ENCODE measurements around the gene SLC2A9. TPM values are rescaled to one million over a fixed set of nuclear protein-coding genes. Genes with fewer than 3 reads are reported as not detected.

SLC2A9 gene
- total and polyA plus RNA-seq, 2 donors (not counting 3 experiments of a cell fraction or from before 2014, with no cell fraction given): 1.6 to 1.8 TPM

DNA sequence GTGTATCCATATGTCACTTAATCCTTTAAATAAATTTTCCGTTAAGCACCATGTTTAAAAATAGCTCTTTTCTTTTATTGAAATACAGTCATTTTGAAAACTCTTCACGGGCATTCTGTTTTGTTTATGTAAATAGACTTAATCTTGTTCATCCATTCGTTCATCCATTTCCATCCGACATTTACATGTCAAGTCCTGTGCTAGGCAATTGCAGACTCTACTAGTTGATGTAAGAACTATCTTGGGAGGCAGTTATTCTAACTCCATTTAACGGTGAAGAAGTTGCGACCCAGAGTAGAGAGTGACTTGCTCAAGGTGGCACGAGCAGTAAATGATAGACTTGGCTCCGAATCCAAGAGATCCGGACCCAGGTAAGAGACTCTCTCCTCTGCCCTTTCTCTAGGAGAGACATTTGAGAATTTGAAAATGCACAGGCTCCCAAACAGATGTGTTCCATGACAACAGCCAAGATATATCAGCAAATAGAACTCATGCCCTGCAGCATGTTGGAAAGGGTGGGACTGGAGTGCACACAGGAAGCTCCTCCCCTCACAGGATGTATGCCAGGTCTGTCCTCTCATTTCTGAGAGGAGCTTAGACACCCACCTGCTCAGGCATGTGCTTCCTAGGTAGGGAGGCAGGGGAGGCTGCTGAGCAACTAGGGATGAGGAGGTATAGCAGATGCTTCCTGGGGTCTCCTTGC, 175.4 kb downstream of the SLC2A9 start:
- no TSS peak for BruUV-seq (replicated peaks)
- H3K4me1 ChIP-seq (ENCODE audit: control insufficient read depth, extremely low read depth, insufficient read depth, low read length): no peaks in the 10 kb centered on the region
- H4K20me1 ChIP-seq (replicated peaks; ENCODE audit: control insufficient read depth, extremely low read depth, insufficient read depth, low read length): no peaks in the 10 kb centered on the region
- intact Hi-C loops (cut with micrococcal nuclease): no loop called here
- dilution Hi-C loops (cut with MboI; ENCODE audit: extremely low pct_ligation_motif_present, low sequenced_read_pairs): no loop called here
- H3K4me2 ChIP-seq (ENCODE audit: insufficient read depth, low read length): no peak overlapping the region
- DNase-seq (ENCODE audit: low read depth, low spot score) (no peak), FAIRE-seq (no peak)
- H3K9ac ChIP-seq (replicated peaks; ENCODE audit: extremely low read depth, insufficient read depth, low read length): no peak overlapping the region
- H3K9me1 ChIP-seq (replicated peaks; ENCODE audit: control insufficient read depth, extremely low read depth, insufficient read depth, low read length): no peaks in the 10 kb centered on the region
- H2AFZ ChIP-seq (ENCODE audit: low read depth, low read length): no peak overlapping the region
- H3K27me3 ChIP-seq (ENCODE audit: control insufficient read depth in 2 of 2, insufficient read depth in 2 of 2, low read length in 2 of 2): no peaks in the 10 kb centered on the region
- ChIA-PET POLR2A (no interaction called here), CTCF (interaction anchor here (0.5 kb wide), 1 partner anchor 192 kb away, joined by 4 read pairs; no protein-coding TSS in a partner anchor)
- no peak overlapping the region for H3K27ac ChIP-seq (ENCODE audit: insufficient read depth, low read depth, low read length)
- TF ChIP-seq EZH2 (IDR thresholded peaks at IDR 0.05; ENCODE audit: borderline replicate concordance, low read depth, low read length, severe bottlenecking) (no peak), GATA2 (IDR thresholded peaks at IDR 0.05; ENCODE audit: insufficient read depth, insufficient read length, low read depth, low read length) (no peak), JUN (IDR thresholded peaks at IDR 0.05; ENCODE audit: borderline replicate concordance, insufficient read depth, insufficient read length, low read depth) (no peak), POLR2AphosphoS5 (IDR thresholded peaks at IDR 0.05; ENCODE audit: insufficient read depth, low read depth, low read length) (no peak), MAX (IDR thresholded peaks at IDR 0.05; ENCODE audit: insufficient read depth, insufficient read length) (no peak), FOS (IDR thresholded peaks at IDR 0.05; ENCODE audit: borderline replicate concordance, insufficient read depth, low read length) (no peak), CTCF (IDR thresholded peaks at IDR 0.05; ENCODE audit: extremely low read depth in 1 of 2, insufficient read depth in 1 of 2, low read depth in 1 of 2, low read length in 2 of 2) (no peak), MYC (IDR thresholded peaks at IDR 0.05; ENCODE audit: low read depth, low read length) (no peak), POLR2A (IDR thresholded peaks at IDR 0.05; ENCODE audit: low read depth, low read length) (no peak)
- no peaks in the 10 kb centered on the region for H3K79me2 ChIP-seq (ENCODE audit: control insufficient read depth, insufficient read depth, low read length)
- no peak overlapping the region for H3K4me3 ChIP-seq (replicated peaks in 1 of 3; ENCODE audit: insufficient read depth in 1 of 3, low read depth in 1 of 3, low read length in 3 of 3)
- no peaks in the 10 kb centered on the region for H3K36me3 ChIP-seq (ENCODE audit: control insufficient read depth in 2 of 2, extremely low read depth in 1 of 2, insufficient read depth in 2 of 2, low read length in 2 of 2)
- no peaks in the 10 kb centered on the region for H3K9me3 ChIP-seq (replicated peaks; ENCODE audit: control insufficient read depth, insufficient read depth, low read length)
